ENCODE measurements around the gene KBTBD2.

Gene KBTBD2

GRCh38 chr7:32891043-32891799 is at the start of gene KBTBD2:
Gene KBTBD2 (minus strand): TSS chr7:32891760. CDS start chr7:32879604, 12,156 bp downstream.
- TF ChIP-seq CTCF (conservative IDR thresholded peaks at IDR 0.05), result no peak; the same call in 1 of the 2 replicates
- peak within 1 kb of the TSS; percentile 99 for H3K27ac ChIP-seq

GRCh38 chr7:32941181-32941580 is 49.6 kb upstream of the KBTBD2 start:
- H3K27ac ChIP-seq, result no peak overlapping the region
- TF ChIP-seq CTCF (conservative IDR thresholded peaks at IDR 0.05), result no peak

- no peak for TF ChIP-seq CTCF (conservative IDR thresholded peaks at IDR 0.05)
- H3K27ac ChIP-seq, result no peak overlapping the region
Measured at GRCh38 chr7:32937344-32938174, 46.0 kb upstream of the KBTBD2 start.

- no peak overlapping the region for H3K27ac ChIP-seq
- TF ChIP-seq CTCF (conservative IDR thresholded peaks at IDR 0.05), result no peak
Measured at GRCh38 chr7:32936689-32937088, 45.1 kb upstream of the KBTBD2 start.

- H3K27ac ChIP-seq, result no peak overlapping the region
- no peak for TF ChIP-seq CTCF (conservative IDR thresholded peaks at IDR 0.05)
Measured at GRCh38 chr7:32935558-32935957, 44.0 kb upstream of the KBTBD2 start.

GRCh38 chr7:32930378-32930777 is 38.8 kb upstream of the KBTBD2 start:
- TF ChIP-seq CTCF (conservative IDR thresholded peaks at IDR 0.05), result no peak
- H3K27ac ChIP-seq, result no peak overlapping the region

GRCh38 chr7:32929430-32930143 is 38.0 kb upstream of the KBTBD2 start:
- TF ChIP-seq CTCF (conservative IDR thresholded peaks at IDR 0.05), result no peak
- H3K27ac ChIP-seq, result no peak overlapping the region
